B cell (primary cell): Measurements from ENCODE around the gene MC5R.

Source experiments
- EZH2 ChIP-seq: IDR thresholded peaks from 2 replicates; pipeline ENCODE4 v1.6.1; 2012; ENCODE audit warnings: borderline replicate concordance, low read depth, mild to moderate bottlenecking, moderate library complexity, low read length; ENCODE audit not compliant: insufficient read depth, poor library complexity, severe bottlenecking
- TF ChIP-seq, protein P1 (sequence below): fragments of 200-600 bp; IDR thresholded peaks from one replicate; pipeline ENCODE4 v1.8.0; 2022; ENCODE audit warnings: antibody characterized with exemption, mild to moderate bottlenecking

DNA sequence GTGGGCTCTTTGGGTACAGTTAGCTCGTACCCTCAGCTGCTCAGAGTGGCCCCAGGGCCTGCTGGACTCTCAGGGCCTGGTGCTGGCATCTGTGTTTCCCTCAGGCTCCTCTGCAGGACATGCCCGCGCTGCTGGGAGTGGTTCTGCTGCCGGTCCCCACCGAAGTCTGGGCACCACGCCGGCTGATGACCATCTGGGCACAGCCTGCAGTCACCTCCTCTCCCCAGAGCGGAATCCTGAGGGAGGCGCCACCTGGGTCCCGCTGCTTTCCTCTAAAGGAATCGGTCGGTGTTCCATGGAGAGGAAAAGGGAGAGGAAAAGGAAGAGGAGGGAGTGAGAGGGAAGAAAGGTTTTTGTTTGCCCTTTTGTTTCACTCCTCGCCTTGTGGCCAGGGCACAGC, 47.8 kb downstream of the MC5R start:
- TF ChIP-seq EZH2 = no peak
- TF ChIP-seq, protein P1, sequence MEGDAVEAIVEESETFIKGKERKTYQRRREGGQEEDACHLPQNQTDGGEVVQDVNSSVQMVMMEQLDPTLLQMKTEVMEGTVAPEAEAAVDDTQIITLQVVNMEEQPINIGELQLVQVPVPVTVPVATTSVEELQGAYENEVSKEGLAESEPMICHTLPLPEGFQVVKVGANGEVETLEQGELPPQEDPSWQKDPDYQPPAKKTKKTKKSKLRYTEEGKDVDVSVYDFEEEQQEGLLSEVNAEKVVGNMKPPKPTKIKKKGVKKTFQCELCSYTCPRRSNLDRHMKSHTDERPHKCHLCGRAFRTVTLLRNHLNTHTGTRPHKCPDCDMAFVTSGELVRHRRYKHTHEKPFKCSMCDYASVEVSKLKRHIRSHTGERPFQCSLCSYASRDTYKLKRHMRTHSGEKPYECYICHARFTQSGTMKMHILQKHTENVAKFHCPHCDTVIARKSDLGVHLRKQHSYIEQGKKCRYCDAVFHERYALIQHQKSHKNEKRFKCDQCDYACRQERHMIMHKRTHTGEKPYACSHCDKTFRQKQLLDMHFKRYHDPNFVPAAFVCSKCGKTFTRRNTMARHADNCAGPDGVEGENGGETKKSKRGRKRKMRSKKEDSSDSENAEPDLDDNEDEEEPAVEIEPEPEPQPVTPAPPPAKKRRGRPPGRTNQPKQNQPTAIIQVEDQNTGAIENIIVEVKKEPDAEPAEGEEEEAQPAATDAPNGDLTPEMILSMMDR = no peak
